OCI-LY3 (cell line): Measurements from ENCODE around the gene DBF4B.

Experiments
- H2AFZ ChIP-seq: fragments of 200-600, 300-600 bp; shearing (Covaris generic); 2 replicates; pipeline ENCODE4 v1.6.0; 2014; ENCODE audit warnings: antibody characterized with exemption, low read depth, low read length
- H3K27ac ChIP-seq: fragments of 200-600, 300-600 bp; sonication (generic); 2 replicates; pipeline ENCODE4 v1.5.1; 2014; ENCODE audit warnings: mild to moderate bottlenecking, low read length, moderate library complexity, mixed read lengths
- H3K27me3 ChIP-seq: fragments of 200-600, 300-600 bp; sonication (generic); 2 replicates; pipeline ENCODE4 v1.6.1; 2014; ENCODE audit warnings: low read depth, low read length, mixed read lengths
- H3K36me3 ChIP-seq: fragments of 200-600, 300-600 bp; sonication (generic); replicated peaks from 2 replicates; pipeline ENCODE3; 2014; ENCODE audit warnings: low read depth, low read length, mixed read lengths
- H3K4me1 ChIP-seq: fragments of 300-600, 200-600 bp; sonication (generic); 2 replicates; pipeline ENCODE4 v1.6.1; 2014; ENCODE audit warnings: low read length, mixed read lengths
- H3K4me2 ChIP-seq: fragments of 200-600, 300-600 bp; sonication (generic); 2 replicates; pipeline ENCODE4 v1.6.1; 2014; ENCODE audit warnings: low read length, mixed read lengths
- H3K4me3 ChIP-seq: fragments of 300-600, 200-600 bp; sonication (generic); 2 replicates; pipeline ENCODE4 v1.5.1; 2014; ENCODE audit warnings: antibody characterized with exemption, mild to moderate bottlenecking, low read length, moderate library complexity
- H3K79me2 ChIP-seq: fragments of 300-600, 200-600 bp; shearing (Covaris generic); 2 replicates; pipeline ENCODE4 v1.6.1; 2014; ENCODE audit warnings: mild to moderate bottlenecking, low read length, mixed read lengths
- H3K9ac ChIP-seq: fragments of 300-600, 200-600 bp; shearing (Covaris generic); 2 replicates; pipeline ENCODE4 v1.6.0; 2014; ENCODE audit warnings: mild to moderate bottlenecking, low read length, moderate library complexity
- H3K9me3 ChIP-seq: fragments of 200-600, 300-600 bp; shearing (Covaris generic); 2 replicates; pipeline ENCODE4 v1.6.1; 2014; ENCODE audit warnings: low read length, mixed read lengths; ENCODE audit not compliant: insufficient read depth
- H4K20me1 ChIP-seq: fragments of 200-600, 300-600 bp; sonication (generic); 2 replicates; pipeline ENCODE4 v1.6.1; 2016; ENCODE audit warnings: low read length, mixed read lengths; ENCODE audit not compliant: insufficient read depth
- EZH2phosphoT487 ChIP-seq: fragments of 200-600 bp; shearing (Covaris generic); IDR thresholded peaks from 2 replicates; pipeline ENCODE4 v1.6.1; 2018; ENCODE audit warnings: antibody characterized with exemption, mixed run types, low read depth
- TF ChIP-seq, protein P1 (sequence below): fragments of 200-600, 300-600 bp; sonication (generic); IDR thresholded peaks from 2 replicates; pipeline ENCODE4 v1.5.1; 2014; ENCODE audit warnings: antibody characterized with exemption, low read length, low read depth

The DBF4B gene

DNA sequence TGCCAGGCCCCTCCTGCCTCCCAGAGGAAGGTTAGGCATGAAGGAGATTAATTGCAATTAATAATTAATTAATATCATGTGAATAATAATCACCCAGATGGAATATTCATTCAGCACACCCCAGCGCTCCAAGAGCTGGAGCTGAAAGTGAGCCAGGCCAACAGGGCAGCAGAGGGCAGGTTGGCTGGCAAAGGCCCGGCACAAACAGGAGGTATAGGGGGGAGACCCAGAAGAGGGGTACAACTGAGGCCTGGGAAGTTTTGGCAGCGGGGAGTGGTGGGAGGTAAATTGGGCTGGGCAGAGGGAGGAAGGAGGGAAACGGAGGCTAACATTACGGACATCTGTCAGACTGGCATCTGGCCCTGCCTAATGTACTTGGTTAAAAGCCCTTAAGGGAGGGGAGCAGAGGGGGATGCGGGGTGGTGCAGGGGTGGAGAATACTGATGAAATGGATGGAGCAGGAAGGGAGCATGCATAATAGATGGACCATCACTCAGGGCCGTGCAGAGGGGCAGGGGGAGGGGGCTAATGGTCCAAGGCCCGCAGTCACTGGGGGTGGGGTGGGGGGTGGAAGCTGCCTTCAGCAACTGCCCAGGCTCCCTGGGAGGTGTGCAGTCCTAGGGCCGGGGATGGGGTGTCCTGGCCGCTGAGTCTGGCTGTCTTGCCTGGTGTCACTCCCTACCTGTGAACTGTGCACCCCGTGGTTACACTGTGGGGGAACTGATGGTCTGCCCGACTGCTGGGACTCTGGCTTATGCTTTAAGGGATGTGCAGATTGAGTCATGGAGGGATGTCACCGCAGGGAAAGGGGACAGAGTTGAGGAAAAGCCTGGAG, 52.2 kb downstream of the DBF4B start:
- Histone ChIP-seq H3K4me2 (no peak overlapping the region), H4K20me1 (no peaks in the 10 kb centered on the region), H3K36me3 (no peaks in the 10 kb centered on the region), H3K9me3 (no peaks in the 10 kb centered on the region), H3K79me2 (no peaks in the 10 kb centered on the region), H3K9ac (no peak overlapping the region), H3K4me1 (no peaks in the 10 kb centered on the region), H2AFZ (no peak overlapping the region), H3K27ac (no peak overlapping the region), H3K27me3 (no peaks in the 10 kb centered on the region), H3K4me3 (no peak overlapping the region)
- TF ChIP-seq EZH2phosphoT487 = no peak

DNA sequence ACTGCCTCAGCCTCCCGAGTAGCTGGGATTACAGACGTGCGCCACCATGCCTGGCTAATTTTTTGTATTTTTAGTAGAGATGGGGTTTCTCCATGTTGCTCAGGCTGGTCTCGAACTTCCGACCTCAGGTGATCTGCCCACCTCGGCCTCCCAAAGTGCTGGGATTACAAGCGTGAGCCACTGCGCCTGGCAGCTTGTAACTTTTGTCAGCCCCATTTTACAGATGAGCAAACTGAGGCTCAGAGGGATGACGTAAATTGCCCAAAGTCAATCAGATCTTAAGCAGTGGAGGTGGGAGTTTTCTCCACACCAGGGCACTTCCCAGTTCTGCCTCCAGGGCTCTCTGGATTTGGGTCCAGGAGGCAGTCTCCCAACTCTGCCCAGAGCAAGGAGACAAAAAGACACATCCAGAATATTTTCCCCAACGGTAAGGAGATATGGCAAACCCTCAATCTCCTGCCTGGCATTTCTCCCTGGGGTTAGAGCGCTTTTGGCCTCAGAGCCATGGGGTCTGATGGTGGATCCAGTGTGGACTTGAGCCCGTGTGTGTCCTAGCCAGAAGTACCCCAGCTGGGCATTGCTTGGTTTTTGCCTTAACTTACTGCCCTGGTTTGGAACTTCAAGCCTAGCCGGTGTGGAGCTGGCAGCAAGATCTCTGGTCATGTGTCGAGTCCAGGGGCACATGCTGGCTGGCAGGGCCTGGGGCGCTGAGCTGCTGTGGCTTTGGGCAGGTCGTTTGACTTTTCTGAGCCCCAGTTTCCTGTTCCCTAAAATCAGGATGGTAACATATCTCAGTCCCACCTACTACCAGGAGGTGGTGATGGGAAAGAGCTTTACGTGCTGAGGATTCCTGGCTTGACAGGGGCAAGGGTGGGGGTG, 53.7 kb downstream of the DBF4B start:
- no peaks in the 10 kb centered on the region for H3K27me3 ChIP-seq
- H4K20me1 ChIP-seq = no peaks in the 10 kb centered on the region
- H3K4me1 ChIP-seq = peaks cover 12% of the 10 kb centered on the region
- no peaks in the 10 kb centered on the region for H3K79me2 ChIP-seq
- no peak overlapping the region for H3K27ac ChIP-seq
- H3K4me2 ChIP-seq = no peak overlapping the region
- H3K9ac ChIP-seq = no peak overlapping the region
- no peaks in the 10 kb centered on the region for H3K9me3 ChIP-seq
- H3K36me3 ChIP-seq = no peaks in the 10 kb centered on the region
- H2AFZ ChIP-seq = no peak overlapping the region
- no peak for TF ChIP-seq EZH2phosphoT487
- TF ChIP-seq, protein P1, sequence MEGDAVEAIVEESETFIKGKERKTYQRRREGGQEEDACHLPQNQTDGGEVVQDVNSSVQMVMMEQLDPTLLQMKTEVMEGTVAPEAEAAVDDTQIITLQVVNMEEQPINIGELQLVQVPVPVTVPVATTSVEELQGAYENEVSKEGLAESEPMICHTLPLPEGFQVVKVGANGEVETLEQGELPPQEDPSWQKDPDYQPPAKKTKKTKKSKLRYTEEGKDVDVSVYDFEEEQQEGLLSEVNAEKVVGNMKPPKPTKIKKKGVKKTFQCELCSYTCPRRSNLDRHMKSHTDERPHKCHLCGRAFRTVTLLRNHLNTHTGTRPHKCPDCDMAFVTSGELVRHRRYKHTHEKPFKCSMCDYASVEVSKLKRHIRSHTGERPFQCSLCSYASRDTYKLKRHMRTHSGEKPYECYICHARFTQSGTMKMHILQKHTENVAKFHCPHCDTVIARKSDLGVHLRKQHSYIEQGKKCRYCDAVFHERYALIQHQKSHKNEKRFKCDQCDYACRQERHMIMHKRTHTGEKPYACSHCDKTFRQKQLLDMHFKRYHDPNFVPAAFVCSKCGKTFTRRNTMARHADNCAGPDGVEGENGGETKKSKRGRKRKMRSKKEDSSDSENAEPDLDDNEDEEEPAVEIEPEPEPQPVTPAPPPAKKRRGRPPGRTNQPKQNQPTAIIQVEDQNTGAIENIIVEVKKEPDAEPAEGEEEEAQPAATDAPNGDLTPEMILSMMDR = no peak
- no peak overlapping the region for H3K4me3 ChIP-seq

DNA sequence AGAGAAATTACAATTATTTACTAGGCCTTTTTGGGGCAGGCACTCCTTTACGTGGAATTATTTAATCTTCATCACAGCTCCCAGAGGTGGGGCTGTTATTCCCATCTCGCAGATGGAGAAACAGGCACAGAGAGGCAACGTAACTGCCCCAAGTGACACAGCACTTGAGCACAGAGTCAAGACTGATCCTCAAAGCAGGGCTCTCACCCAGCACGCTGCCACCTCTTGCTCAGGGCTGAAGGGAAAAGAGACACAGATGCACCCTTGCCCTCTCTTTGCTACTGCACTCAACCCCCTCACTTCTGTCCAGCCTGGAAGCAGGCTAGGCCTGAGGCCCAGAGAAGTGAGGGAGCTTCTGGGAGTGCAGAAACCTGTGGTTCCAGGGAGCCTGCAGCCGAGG, 54.7 kb downstream of the DBF4B start:
- H3K27me3 ChIP-seq = no peaks in the 10 kb centered on the region
- no peak overlapping the region for H3K9ac ChIP-seq
- no peak overlapping the region for H3K4me3 ChIP-seq
- TF ChIP-seq, protein P1 = no peak
- H3K4me1 ChIP-seq = peaks cover 22% of the 10 kb centered on the region
- no peaks in the 10 kb centered on the region for H3K9me3 ChIP-seq
- H3K79me2 ChIP-seq = no peaks in the 10 kb centered on the region
- H3K4me2 ChIP-seq = no peak overlapping the region
- no peak overlapping the region for H2AFZ ChIP-seq
- no peaks in the 10 kb centered on the region for H4K20me1 ChIP-seq
- H3K27ac ChIP-seq = no peak overlapping the region
- H3K36me3 ChIP-seq = no peaks in the 10 kb centered on the region

DNA sequence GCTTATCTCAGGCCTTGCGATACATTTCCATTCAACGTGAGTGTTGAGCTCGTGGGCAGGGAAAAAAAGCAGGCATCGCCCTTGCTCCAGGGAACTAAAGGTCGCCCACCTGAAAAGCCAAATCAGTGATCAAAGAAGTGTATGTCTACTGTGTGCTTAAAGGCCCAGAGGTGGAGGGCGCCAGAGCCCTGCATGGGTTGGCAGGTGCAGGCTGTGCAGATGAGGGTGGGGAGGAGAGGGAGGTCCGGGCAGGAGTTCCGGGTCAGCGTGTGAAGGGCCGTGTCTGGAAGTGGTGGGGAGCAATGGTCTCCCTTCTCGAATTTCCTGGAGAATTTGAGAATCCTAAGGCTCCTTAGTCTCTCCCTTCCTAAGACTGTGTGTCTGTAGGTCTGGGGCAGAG, 57.5 kb downstream of the DBF4B start:
- Histone ChIP-seq H3K36me3 (no peaks in the 10 kb centered on the region), H3K79me2 (no peaks in the 10 kb centered on the region), H3K27ac (no peak overlapping the region), H3K9ac (no peak overlapping the region; the same call in 1 of the 2 replicates), H4K20me1 (no peaks in the 10 kb centered on the region), H3K27me3 (no peaks in the 10 kb centered on the region), H3K4me3 (no peak overlapping the region), H3K9me3 (no peaks in the 10 kb centered on the region), H3K4me1 (peaks cover 49% of the 10 kb centered on the region), H3K4me2 (0 out of 2 replicates have a peak overlapping the region, but pooled peaks have one; percentile 27), H2AFZ (0 out of 2 replicates have a peak overlapping the region, but pooled peaks have one; percentile 49)
- no peak for TF ChIP-seq EZH2phosphoT487
- TF ChIP-seq, protein P1 = no peak
